Endothelial cell of umbilical vein (primary cell): ENCODE results near the gene SOWAHD. TPM values are rescaled to one million over a fixed set of nuclear protein-coding genes. Genes with fewer than 3 reads are reported as not detected.
"Not testable (repeated sequence)": the region's sequence is repeated elsewhere in the genome, so short reads cannot be mapped to it uniquely, and the experiment has no call there.

Experiments used
- BruUV-seq: library from RNA; stranded (reverse); fragments of 400-500 nt; replicated peaks from 2 replicates; lab custom pipeline; 2021; lab: Mats Ljungman, UMichigan
- CTCF ChIA-PET: fragments of 300-600, 350-600 bp; sonication (Branson Sonifier 250); formaldehyde crosslinking; loops from one replicate; lab custom pipeline; 2021; ENCODE audit warnings: antibody characterized with exemption, inconsistent platforms; lab: Charles Lee
- POLR2A ChIA-PET: fragments of 300-600, 350-600 bp; sonication (Branson Sonifier 250); formaldehyde crosslinking; loops from one replicate; lab custom pipeline; 2021; ENCODE audit warnings: antibody characterized with exemption, inconsistent platforms; lab: Charles Lee
- DNase-seq: peaks from one replicate; pipeline ENCODE4 v3.0.0-alpha.2; 2011; ENCODE audit warnings: low read depth, low spot score
- FAIRE-seq: peaks from 2 replicates; lab custom pipeline; 2011; peaks lifted over from hg19 to GRCh38; lab: Jason Lieb, UNC
- H2AFZ ChIP-seq: 2 replicates; pipeline ENCODE4 v1.6.0; 2012; ENCODE audit warnings: low read depth, low read length, control low read depth, inconsistent platforms
- H3K27ac ChIP-seq: 2 replicates; pipeline ENCODE4 v1.5.1; 2011; ENCODE audit warnings: low read depth, mild to moderate bottlenecking, control low read depth, low read length, moderate library complexity; ENCODE audit not compliant: insufficient read depth
- H3K27me3 ChIP-seq, 2 experiments: 2 replicates each; pipeline versions ENCODE4 v1.6.0 to v1.6.1; 2011; ENCODE audit warnings: low read length in 2 of 2, mixed read lengths in 1 of 2; ENCODE audit not compliant: control insufficient read depth in 2 of 2, insufficient read depth in 2 of 2
- H3K36me3 ChIP-seq, 2 experiments: 2 replicates in 1 of 2; 3 replicates in 1 of 2; pipeline ENCODE4 v1.5.1; 2011; ENCODE audit warnings: low read length in 2 of 2, mild to moderate bottlenecking in 1 of 2, moderate library complexity in 1 of 2; ENCODE audit not compliant: control insufficient read depth in 2 of 2, insufficient read depth in 2 of 2; ENCODE audit errors: extremely low read depth in 1 of 2
- H3K4me1 ChIP-seq: 3 replicates; pipeline ENCODE4 v1.5.1; 2011; ENCODE audit warnings: mild to moderate bottlenecking, low read length; ENCODE audit not compliant: control insufficient read depth, insufficient read depth; ENCODE audit errors: extremely low read depth
- H3K4me2 ChIP-seq: 2 replicates; pipeline ENCODE4 v1.6.1; 2011; ENCODE audit warnings: low read length, control low read depth, mixed read lengths; ENCODE audit not compliant: insufficient read depth
- H3K4me3 ChIP-seq, 3 experiments: fragments of 200-600 bp in 1 of 3; sonication (generic), shearing (Covaris generic) in 1 of 3; replicated peaks in 1 of 3; 2 replicates each; pipeline ENCODE4 v1.5.1; 2011 to 2016; ENCODE audit warnings: control low read depth in 3 of 3, low read length in 3 of 3, mild to moderate bottlenecking in 2 of 3, inconsistent platforms in 1 of 3, low read depth in 1 of 3, moderate library complexity in 1 of 3; ENCODE audit not compliant: insufficient read depth in 1 of 3
- H3K79me2 ChIP-seq: 2 replicates; pipeline ENCODE4 v1.6.0; 2012; ENCODE audit warnings: low read length, inconsistent platforms; ENCODE audit not compliant: control insufficient read depth, insufficient read depth
- H3K9ac ChIP-seq: replicated peaks from 2 replicates; pipeline ENCODE3; 2011; ENCODE audit warnings: low read length, control low read depth; ENCODE audit not compliant: insufficient read depth; ENCODE audit errors: extremely low read depth
- H3K9me1 ChIP-seq: replicated peaks from 3 replicates; pipeline ENCODE4 v1.6.0; 2011; ENCODE audit warnings: mild to moderate bottlenecking, low read length; ENCODE audit not compliant: control insufficient read depth, insufficient read depth; ENCODE audit errors: extremely low read depth
- H3K9me3 ChIP-seq: replicated peaks from 2 replicates; pipeline ENCODE4 v1.5.1; 2012; ENCODE audit warnings: low read length, inconsistent platforms; ENCODE audit not compliant: control insufficient read depth, insufficient read depth
- H4K20me1 ChIP-seq: replicated peaks from 2 replicates; pipeline ENCODE3; 2011; ENCODE audit warnings: mild to moderate bottlenecking, low read length; ENCODE audit not compliant: control insufficient read depth, insufficient read depth; ENCODE audit errors: extremely low read depth
- EZH2 ChIP-seq: IDR thresholded peaks from 2 replicates; pipeline ENCODE4 v1.6.1; 2012; ENCODE audit warnings: borderline replicate concordance, low read depth, mild to moderate bottlenecking, moderate library complexity, low read length, inconsistent platforms; ENCODE audit not compliant: severe bottlenecking
- FOS ChIP-seq: IDR thresholded peaks from 2 replicates; pipeline ENCODE4 v1.6.1; 2011; ENCODE audit warnings: mild to moderate bottlenecking, low read length, moderate library complexity, borderline replicate concordance; ENCODE audit not compliant: insufficient read depth
- GATA2 ChIP-seq: IDR thresholded peaks from 2 replicates; pipeline ENCODE4 v1.7.0; 2011; ENCODE audit warnings: low read depth, mild to moderate bottlenecking, moderate library complexity, mixed read lengths, low read length; ENCODE audit not compliant: insufficient read length, insufficient read depth
- JUN ChIP-seq: IDR thresholded peaks from 2 replicates; pipeline ENCODE4 v1.6.1; 2011; ENCODE audit warnings: borderline replicate concordance, low read depth; ENCODE audit not compliant: insufficient read length, insufficient read depth
- MYC ChIP-seq: IDR thresholded peaks from one replicate; pipeline ENCODE4 v1.6.1; 2011; ENCODE audit warnings: mild to moderate bottlenecking, low read depth, low read length
- POLR2A ChIP-seq: IDR thresholded peaks from 2 replicates; pipeline ENCODE4 v1.6.1; 2012; ENCODE audit warnings: low read depth, mild to moderate bottlenecking, control low read depth, low read length
- POLR2AphosphoS5 ChIP-seq: IDR thresholded peaks from 2 replicates; pipeline ENCODE4 v1.6.1; 2012; ENCODE audit warnings: low read depth, mild to moderate bottlenecking, control low read depth, low read length, moderate library complexity; ENCODE audit not compliant: insufficient read depth
- dilution Hi-C: fragments of 300-500 bp; cut with MboI; formaldehyde crosslinking; loops from one replicate; pipeline ENCODE4 v1.15.0; 2019; ENCODE audit warnings: low sequenced_read_pairs; ENCODE audit not compliant: extremely low pct_ligation_motif_present
- intact Hi-C: fragments of 100-400 bp; cut with micrococcal nuclease; formaldehyde crosslinking; loops from one replicate; pipeline ENCODE4 v1.10.0; 2022
- polyA plus RNA-seq, 4 experiments: library from polyadenylated mRNA; depleted of rRNA in 3 of 4; stranded (reverse) in 3 of 4; unstranded in 1 of 4; fragments of >200 nt; gene quantifications; 2 replicates each; pipeline versions ENCODE4 v1.2.1 to v1.2.3, GENCODE V29; 2011 to 2012; ENCODE audit warnings: missing spikeins in 1 of 4
- total RNA-seq: library from RNA; stranded (reverse); gene quantifications from 2 replicates; pipeline ENCODE4 v1.2.3, GENCODE V29; 2021
- TF ChIP-seq, protein P1 (sequence below): IDR thresholded peaks from 2 replicates; pipeline ENCODE4 v1.6.1; 2011; ENCODE audit not compliant: insufficient read depth, insufficient read length
- TF ChIP-seq, protein P2 (sequence below), 2 donors: IDR thresholded peaks; 1 replicate in 1 of 2; 2 replicates in 1 of 2; pipeline ENCODE4 v1.5.1; 2011; ENCODE audit warnings: low read length in 2 of 2, mild to moderate bottlenecking in 2 of 2, moderate library complexity in 2 of 2, control low read depth in 1 of 2, inconsistent platforms in 1 of 2, low read depth in 1 of 2; ENCODE audit not compliant: insufficient read depth in 1 of 2; ENCODE audit errors: extremely low read depth in 1 of 2

The SOWAHD gene
- total and polyA plus RNA-seq, 2 donors (not counting 3 experiments of a cell fraction or from before 2014, with no cell fraction given) = not detected

DNA sequence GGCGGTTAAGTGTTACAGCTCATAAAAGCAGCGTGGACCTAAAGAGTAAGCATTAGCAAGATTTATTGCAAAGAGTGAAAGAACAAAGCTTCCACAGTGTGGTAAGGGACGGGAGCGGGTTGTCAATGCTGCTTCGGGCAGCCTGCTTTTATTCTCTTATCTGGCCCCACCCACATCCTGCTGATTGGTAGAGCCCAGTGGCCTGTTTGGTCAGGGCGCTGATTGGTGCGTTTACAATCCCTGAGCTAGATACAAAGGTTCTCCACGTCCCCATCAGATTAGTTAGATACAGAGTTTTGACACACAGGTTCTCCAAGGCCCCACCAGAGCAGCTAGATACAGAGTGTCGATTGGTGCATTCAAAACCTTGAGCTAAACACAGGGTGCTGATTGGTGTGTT lies 8.3 kb upstream of the SOWAHD start:
- POLR2A ChIA-PET, H3K9me3 ChIP-seq, H4K20me1 ChIP-seq, DNase-seq, intact Hi-C loops, H3K4me3 ChIP-seq, H3K27ac ChIP-seq, H3K36me3 ChIP-seq, H3K79me2 ChIP-seq, H3K4me1 ChIP-seq, H3K9ac ChIP-seq, H2AFZ ChIP-seq, H3K27me3 ChIP-seq, FAIRE-seq, CTCF ChIA-PET, H3K9me1 ChIP-seq, dilution Hi-C loops, H3K4me2 ChIP-seq, BruUV-seq: not testable (repeated sequence)

GRCh38 chrX:119750751-119751150 lies 7.6 kb upstream of the SOWAHD start:
- not testable (repeated sequence) for FAIRE-seq

GRCh38 chrX:119753001-119753400 lies 5.4 kb upstream of the SOWAHD start:
- Histone ChIP-seq H3K4me2 (no peak overlapping the region), H3K27me3 (no peaks in the 10 kb centered on the region), H3K4me3 (no peak overlapping the region), H3K9me3 (no peaks in the 10 kb centered on the region), H2AFZ (no peak overlapping the region), H3K36me3 (no peaks in the 10 kb centered on the region), H3K9ac (no peak overlapping the region), H3K9me1 (no peaks in the 10 kb centered on the region), H3K79me2 (no peaks in the 10 kb centered on the region), H3K27ac (no peak overlapping the region), H4K20me1 (no peaks in the 10 kb centered on the region), H3K4me1 (no peaks in the 10 kb centered on the region)
- dilution Hi-C loops (no loop called here), intact Hi-C loops (loop anchor here (1.0 kb wide), 1 partner anchor 237 kb away; no protein-coding TSS in a partner anchor)
- POLR2A ChIA-PET = no interaction called here
- BruUV-seq = no TSS peak
- no peak for DNase-seq
- TF ChIP-seq FOS (no peak), JUN (no peak), GATA2 (no peak), POLR2AphosphoS5 (no peak), EZH2 (no peak), MYC (no peak), POLR2A (no peak)
- TF ChIP-seq, protein P1, sequence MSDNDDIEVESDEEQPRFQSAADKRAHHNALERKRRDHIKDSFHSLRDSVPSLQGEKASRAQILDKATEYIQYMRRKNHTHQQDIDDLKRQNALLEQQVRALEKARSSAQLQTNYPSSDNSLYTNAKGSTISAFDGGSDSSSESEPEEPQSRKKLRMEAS = no peak
- TF ChIP-seq, protein P2, sequence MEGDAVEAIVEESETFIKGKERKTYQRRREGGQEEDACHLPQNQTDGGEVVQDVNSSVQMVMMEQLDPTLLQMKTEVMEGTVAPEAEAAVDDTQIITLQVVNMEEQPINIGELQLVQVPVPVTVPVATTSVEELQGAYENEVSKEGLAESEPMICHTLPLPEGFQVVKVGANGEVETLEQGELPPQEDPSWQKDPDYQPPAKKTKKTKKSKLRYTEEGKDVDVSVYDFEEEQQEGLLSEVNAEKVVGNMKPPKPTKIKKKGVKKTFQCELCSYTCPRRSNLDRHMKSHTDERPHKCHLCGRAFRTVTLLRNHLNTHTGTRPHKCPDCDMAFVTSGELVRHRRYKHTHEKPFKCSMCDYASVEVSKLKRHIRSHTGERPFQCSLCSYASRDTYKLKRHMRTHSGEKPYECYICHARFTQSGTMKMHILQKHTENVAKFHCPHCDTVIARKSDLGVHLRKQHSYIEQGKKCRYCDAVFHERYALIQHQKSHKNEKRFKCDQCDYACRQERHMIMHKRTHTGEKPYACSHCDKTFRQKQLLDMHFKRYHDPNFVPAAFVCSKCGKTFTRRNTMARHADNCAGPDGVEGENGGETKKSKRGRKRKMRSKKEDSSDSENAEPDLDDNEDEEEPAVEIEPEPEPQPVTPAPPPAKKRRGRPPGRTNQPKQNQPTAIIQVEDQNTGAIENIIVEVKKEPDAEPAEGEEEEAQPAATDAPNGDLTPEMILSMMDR (IDR thresholded peaks at IDR 0.05; ENCODE audit: extremely low read depth in 1 of 2, insufficient read depth in 1 of 2, low read depth in 1 of 2, low read length in 2 of 2) = no peak
- CTCF ChIA-PET = interaction anchor here (0.9 to 2.2 kb wide), 5 partner anchors 8 to 237 kb away, joined by 4 to 11 read pairs (median 5); no protein-coding TSS in a partner anchor
- no peak for FAIRE-seq

More at GRCh38 chrX:119750751-119751150, 7.6 kb upstream of the SOWAHD start:
- CTCF ChIA-PET, H3K27ac ChIP-seq, H3K9ac ChIP-seq, dilution Hi-C loops, intact Hi-C loops, H4K20me1 ChIP-seq, DNase-seq, H3K4me2 ChIP-seq, H3K9me3 ChIP-seq, POLR2A ChIA-PET, H3K4me3 ChIP-seq, H3K4me1 ChIP-seq, H3K79me2 ChIP-seq, H3K36me3 ChIP-seq, BruUV-seq, H2AFZ ChIP-seq, H3K27me3 ChIP-seq, H3K9me1 ChIP-seq: not testable (repeated sequence)
